HG03575 (cell line): ENCODE data around the gene SLC14A1.
"Not testable (repeated sequence)": the region's sequence is repeated elsewhere in the genome, so short reads cannot be mapped to it uniquely, and the experiment has no call there.

ENCODE experiments used
- ATAC-seq: cut with Tn5 transposase; IDR thresholded peaks from one replicate; pipeline ENCODE4 v1.9.1; 2021; ENCODE audit not compliant: unreplicated experiment, insufficient number of reproducible peaks, low FRiP score; ENCODE audit errors: extremely low read depth

Gene SLC14A1

DNA sequence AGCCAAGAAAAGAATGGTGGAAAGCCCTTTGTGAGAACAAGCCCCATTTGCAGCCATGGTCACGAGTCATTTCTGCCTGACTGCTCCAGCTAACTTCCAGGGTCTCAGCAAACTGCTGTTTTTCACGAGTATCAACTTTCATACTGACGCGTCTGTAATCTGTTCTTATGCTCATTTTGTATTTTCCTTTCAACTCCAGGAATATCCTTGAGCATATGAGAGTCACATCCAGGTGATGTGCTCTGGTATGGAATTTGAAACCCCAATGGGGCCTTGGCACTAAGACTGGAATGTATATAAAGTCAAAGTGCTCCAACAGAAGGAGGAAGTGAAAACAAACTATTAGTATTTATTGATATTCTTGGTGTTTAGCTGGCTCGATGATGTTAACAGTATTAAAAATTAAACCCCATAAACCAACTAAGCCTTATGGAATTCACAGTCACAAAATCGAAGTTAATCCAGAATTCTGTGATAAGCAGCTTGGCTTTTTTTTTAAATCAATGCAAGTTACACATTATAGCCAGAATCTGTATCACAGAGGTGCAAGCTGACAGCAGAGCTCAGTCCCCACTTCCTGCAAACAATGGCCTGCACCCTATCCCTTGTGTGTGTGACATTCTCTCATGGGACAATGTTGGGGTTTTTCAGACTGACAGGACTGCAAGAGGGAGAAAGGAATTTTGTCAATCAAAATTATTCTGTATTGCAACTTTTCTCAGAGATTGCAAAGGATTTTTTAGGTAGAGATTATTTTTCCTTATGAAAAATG lies 26.1 kb downstream of the SLC14A1 start:
- no peak for ATAC-seq

DNA sequence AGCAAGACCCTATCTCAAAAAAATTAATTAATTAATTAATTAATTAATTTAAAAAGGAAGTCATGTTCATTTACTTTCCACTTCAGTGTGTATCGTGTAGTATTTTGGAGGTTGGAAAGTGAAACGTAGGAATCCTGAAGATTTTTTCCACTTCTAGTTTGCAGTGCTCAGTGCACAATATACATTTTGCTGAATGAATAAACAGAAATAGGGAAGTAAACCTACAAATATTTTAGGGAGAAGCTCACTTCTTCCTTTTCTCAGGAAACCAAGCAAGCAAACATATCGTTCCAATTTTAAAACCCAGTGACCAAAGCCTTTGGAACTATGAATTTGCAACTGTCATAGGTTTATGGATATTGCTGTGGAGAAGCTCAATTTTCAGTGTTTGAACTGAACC lies 27.8 kb downstream of the SLC14A1 start:
- no peak for ATAC-seq

DNA sequence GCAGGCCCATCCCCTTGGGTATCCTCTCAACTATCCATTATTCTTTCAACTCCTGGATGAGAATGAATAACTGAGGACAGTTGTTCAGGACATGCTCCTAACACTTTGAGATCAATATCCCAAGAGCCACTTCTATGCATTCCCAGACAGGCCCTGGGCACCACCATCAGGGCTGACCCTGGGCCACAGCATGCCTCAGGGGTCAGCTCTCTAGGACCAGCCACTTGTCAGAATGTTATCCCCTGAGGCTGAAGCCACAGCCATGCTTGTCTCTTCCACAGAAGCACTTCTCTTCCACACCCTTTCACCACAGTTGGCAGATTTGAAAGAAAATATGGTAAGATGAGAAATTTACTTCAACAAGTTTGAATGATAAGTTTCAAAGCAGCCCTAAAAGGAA lies 28.7 kb downstream of the SLC14A1 start:
- no peak for ATAC-seq

DNA sequence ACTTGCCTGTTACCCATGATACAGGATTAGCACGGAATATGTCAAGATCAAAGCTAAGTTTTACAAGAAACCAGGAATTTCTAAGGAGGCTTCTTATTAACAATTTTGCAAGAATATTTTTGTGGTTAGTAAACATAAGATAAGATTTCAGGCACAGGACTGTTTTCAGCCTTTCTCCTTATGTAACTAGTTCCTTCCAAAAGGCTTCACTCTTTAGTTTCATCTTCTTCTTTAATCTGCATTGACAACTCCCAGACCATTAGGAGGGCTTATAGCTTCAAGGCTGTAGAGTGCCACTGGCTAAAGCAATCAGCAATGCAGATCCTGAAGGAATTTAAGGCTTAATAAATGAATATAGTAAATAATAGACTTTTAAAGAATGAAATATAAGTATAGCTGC lies 29.3 kb downstream of the SLC14A1 start:
- ATAC-seq, result no peak

DNA sequence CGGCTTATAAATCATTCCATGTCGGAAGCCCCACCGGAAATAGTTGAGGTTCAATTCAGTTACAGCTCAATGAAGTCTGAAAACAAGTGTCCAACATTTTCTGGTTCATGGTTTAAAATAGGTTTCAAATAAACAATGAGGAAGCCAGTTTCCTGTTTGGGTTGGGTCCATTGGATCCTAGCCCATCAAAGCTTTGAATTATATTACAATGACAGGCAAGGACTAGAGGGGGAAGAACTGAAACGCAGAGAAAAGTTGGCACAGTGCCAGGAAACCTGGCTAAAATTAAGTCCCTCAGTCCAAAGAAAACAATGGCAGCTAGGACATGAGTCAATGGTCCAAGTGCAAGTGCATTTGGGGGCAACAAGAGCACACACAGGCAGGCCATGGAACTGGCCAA lies 32.0 kb downstream of the SLC14A1 start:
- no peak for ATAC-seq

DNA sequence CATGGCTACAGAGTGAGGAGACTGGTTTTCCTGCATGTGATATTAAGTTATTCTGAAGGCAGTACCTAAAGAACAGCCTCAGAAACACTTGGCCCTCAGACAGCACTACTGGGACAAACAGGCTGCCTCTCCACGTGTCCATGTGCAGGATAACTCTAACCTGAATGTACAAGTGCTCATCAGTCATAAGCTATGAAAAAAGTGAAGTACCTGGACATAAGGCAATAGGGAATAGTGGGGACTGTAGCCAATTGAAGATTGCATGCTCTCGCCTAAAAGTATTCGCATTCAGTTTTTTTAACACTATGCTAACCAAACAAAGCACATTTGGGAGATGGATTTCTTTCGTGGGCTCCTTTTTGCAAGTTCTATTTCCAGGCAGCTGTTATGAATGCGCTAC lies 33.0 kb downstream of the SLC14A1 start:
- no peak for ATAC-seq

DNA sequence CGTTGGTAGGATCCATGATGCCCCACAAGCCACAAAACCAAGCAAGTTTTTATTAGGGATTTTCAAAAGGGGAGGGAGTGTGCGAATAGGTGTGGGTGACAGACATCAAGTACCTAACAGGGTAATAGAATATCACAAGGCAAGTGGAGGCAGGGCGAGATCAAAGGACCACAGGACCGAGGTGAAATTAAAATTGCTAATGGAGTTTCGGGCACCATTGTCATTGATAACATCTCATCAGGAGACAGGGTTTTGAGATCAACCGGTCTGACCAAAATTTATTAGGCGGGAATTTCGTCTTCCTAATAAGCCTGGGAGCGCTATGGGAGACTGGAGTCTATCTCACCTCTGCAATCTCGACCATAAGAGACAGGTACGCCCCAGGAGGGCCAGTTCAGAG lies 33.7 kb downstream of the SLC14A1 start:
- ATAC-seq, result not testable (repeated sequence)

DNA sequence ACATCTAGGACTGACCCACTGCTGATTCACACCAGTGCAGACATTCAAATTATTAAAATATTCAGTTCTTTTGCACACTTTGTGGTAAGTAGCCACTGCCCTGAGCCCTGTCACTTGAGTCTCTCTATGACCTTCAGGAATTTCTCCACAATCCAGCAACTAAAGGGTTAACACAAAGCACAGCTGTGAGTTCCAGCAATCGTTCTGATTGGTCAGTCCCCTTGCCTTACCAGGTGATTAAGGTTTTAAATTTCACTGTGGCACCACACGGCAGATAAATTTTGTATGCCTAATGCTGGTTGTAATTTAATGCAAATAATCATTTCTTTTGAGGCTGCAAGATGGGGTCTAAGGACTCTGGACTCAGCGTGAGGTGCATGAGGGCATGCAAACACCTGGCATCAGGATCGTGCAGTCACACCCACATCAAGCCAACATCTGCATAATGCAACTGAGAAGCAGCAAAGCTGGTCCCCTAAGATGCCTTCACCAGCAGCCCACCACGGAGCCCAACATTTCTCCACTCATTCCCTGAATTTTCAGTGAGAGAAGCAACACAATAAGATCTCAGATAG lies 36.6 kb downstream of the SLC14A1 start:
- no peak for ATAC-seq

DNA sequence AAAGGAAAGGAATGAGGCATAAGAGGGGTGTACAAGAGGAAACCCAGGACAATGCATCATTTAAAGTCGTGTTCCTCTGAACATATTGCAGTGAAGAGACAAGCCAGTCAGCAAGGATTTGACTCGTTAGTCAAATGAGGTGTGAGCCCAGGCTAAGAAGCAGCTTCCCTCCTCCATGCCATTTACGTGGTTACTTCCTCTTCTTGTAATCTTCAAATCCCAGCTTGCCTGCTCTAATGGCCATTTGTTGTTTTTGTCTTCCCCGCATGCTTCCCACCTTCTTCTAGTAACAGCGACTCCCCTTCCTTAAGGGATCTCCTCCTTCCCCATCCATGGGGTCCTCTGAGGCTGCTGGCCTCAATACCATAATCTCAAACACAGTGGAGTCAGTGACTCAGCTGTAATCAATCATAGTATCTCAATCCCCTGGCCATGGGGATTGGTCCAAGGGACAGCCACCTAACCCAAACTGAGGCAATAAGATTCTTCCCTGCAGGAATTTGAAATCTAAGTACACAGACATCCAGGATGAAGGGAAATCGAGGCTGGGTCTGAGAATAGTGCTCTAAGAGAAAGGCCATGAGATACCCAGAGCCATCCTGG lies 37.6 kb downstream of the SLC14A1 start:
- ATAC-seq, result no peak

DNA sequence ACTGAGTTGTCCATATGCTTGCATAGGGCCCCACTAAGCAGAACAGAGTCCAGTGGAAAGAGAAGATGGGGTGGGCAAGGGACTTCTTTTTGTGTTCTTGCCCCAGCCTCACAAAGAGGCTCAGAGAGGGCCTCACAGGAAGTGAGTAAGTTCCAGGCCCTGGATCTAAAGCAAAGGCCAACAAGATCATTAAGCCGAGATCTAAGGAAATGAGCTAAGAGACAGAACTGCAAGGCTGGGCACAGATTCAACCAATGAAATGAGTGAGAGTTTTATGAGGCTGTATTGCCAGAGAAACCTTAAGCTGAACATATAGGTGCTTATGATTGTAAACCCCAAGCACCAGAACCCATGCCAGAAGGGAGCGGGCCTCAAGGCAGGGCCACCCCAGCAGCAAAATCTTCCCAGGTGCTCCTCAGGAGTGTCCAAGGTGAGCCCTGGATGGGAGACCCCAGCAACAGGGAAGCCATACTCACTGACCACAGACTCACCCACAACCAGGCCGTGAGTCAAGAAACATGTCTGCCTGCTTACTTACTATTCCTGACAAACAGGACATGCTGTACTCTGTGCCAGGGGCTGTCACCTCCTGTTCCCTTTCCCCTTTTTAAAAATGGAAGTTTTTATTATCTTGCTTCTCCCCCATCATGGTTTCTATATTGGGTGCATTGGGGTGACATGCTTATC lies 40.2 kb downstream of the SLC14A1 start:
- ATAC-seq, result no peak

DNA sequence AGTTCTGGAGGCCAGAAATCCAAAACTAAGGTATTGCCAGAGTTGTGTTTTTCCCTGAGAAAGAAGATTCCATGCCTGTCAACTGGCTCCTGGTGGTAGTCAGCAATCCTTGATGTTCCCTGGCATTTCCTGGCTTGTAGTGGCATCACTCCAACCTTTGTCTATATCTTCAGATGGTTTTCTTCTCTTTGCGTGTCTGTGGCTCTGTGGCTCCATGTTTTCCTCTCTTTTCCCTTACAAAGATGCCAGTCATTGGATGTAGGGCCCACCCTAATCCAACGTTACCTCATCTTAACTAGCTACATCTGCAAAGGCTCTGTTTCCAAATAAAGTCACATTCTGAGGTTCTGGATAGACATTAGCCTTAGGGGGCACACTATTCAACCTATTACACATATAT lies 41.8 kb downstream of the SLC14A1 start:
- ATAC-seq, result no peak

DNA sequence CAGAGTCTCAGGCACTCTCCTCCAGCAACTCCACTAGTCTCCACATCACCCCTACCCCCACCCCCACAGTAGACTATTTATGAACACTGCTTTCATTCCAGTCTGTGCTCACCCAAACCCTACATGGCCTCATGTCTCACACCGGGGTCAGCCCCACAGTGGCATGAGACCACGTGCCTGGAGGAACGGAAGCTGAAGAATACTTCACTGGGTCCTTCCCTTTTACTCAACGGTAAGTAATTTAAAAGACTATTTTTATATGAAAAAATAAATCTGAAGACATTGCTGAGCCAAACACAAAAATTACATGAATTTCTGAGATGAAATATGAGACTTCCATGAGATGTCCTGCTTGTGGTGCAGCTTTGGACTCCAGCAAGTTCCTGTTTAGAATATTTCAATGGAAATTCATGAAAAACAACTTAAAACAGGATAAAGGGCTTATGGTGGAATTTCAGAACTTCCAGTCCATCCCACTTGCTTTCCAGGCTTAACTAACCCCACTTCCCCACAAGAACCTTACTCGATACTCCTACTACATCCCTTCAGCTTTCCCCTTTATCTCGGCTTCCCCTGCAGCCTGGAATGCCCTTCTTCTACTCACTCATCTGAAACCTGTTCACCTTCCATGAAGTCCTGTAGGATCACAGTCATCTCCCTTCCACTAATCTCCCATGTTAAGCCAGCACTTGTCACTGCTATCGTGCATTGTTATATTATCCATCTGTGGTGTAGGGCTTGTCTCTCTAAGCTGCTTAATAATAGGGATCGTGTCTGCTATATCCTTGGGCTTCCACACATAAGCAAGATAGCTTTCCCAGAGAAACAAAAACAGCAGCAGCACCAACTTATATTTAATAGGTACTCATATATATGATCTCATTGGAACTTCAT lies 47.9 kb downstream of the SLC14A1 start:
- no peak for ATAC-seq

DNA sequence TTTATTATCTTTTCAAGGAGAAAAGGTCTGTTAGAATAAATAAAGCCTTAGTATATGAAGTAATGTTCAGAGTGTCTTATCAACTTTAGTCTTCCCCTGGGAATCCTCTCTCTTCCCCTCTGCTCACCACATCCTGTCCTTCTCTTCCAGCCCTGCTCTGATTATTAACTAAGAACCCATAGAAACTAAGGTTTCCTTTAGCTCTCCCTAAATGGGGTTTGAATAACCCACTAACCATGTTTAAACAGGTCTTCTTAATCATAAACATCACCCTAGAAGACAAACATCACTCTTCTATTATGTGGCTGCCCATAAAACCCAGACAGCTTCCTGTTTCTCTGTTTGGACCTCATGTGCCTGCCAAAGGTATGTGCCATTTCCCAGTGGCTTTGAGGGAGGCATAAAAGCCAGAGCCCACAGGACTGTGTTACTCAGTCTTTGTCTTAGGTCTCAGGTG lies 50.1 kb downstream of the SLC14A1 start:
- ATAC-seq, result no peak

DNA sequence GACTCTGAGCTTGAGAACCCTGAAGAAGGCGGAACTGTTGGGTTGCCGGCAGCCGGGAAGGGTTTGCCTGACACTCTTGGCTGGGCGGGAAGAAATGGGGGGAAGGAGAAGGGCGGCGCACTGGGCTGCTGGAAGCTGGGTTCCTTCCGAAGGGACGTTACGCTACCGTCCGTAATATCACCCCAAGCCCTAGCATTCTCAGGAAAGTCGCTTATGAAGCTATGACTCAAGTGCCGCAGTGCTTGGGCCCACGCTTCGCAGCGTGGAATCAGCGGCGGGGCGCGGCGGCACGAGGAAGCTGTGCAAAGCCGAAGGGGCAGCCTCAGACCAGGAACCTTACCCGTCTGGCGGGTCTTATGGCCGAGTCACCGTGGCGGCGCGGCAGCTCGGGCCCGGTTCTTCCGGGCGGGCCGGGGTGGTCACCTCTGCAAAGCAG lies 51.3 kb downstream of the SLC14A1 start:
- no peak for ATAC-seq

DNA sequence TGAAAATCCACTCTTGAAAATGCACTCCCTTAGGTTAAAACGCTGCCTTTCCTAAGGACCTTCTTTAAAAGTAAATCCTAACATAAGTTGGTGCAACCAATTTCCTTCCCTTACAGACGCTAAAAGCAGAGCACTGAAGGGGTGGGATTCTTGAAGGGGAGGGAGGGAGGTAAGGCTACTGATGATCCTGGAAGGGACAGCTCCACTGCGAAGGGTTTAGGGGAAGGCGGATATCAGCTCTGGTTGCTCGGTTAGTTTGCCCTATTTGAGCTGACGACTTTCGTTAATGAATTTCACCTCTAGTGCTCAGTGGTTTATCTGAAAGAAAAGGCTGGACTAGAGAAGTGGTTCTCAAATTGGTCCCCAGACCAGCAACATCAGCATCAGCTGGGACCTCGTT lies 51.8 kb downstream of the SLC14A1 start:
- ATAC-seq, result no peak

DNA sequence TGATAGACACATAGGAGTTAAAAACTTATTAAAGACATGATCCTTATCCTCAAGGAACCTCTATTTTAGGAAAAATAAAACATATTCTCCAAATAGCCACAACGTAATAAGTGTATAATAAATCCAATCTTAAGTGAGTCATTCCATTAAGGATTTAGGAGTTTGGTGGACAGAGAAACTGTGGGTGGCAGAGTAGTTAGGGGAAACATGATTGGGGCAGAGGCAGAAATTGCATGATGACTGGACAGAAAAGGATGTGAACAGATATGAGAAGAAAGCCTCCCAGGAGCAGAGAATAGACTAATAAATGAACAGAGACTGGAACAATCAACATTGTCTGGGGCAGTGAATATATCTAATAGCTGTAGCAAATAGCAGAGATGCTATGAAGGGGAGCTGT lies 53.4 kb downstream of the SLC14A1 start:
- ATAC-seq, result no peak

DNA sequence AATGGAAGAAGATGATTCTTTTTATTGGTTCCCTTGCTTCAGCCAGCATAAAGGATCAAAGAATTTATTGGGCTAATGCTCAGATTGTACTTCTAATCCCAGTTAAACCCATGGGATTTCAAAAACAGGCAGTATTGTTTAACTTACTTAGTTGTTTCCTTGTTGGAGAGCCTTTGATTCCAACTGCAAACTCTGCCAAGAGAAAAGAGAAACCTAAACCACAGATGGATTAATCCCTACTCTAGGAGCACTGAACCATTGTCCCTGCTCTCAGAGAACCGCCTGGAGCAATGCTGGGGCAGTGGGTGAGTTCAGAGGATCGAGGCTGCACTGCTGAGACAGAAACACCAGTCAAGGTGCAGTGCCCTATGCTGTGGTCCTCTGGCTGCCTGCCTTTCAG lies 56.6 kb downstream of the SLC14A1 start:
- no peak for ATAC-seq

DNA sequence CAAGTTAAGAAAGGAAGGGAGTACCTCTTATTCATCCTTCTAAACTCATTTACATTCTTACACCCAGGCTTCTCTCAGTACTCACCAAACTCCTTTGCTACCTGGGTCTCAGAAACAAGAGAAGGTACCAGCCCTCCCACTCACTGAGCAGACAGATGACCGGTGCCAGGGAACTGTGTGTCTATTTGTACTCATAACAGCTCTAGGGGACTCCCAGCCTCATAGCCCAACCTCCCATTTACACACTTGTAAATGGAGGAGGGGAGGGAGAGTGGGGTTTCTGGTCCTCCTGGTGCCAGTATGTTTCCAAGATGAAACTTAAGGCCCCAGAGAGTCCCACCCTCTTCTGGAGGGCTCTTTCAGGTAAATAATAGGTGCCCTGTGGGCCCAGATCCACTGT lies 58.7 kb downstream of the SLC14A1 start:
- ATAC-seq, result no peak
